Natural killer cell (primary cell): ENCODE data around the gene KLHL15. TPM values are rescaled to one million over a fixed set of nuclear protein-coding genes. Genes with fewer than 3 reads are reported as not detected.
"Not testable (repeated sequence)": the region's sequence is repeated elsewhere in the genome, so short reads cannot be mapped to it uniquely, and the experiment has no call there.

Experiments used
- ATAC-seq, 3 donors: fragments of 150-1000 bp in 2 of 3; fragments of 200-7000 bp in 1 of 3; cut with Tn5 transposase; 1 replicate in 1 of 3; 2 replicates in 2 of 3; pipeline ENCODE4 v1.10.0; 2021; ENCODE audit warnings: mild to moderate bottlenecking in 2 of 3, moderate library complexity in 2 of 3
- DNase-seq, 2 donors: peaks; one replicate each; pipeline versions ENCODE4 v3.0.0 to v3.0.0-alpha.2; 2013 to 2021; ENCODE audit warnings: mixed read lengths in 1 of 2
- H3K27ac ChIP-seq: one replicate; pipeline ENCODE4 v1.5.1; 2013; ENCODE audit warnings: mild to moderate bottlenecking, low read length
- H3K27me3 ChIP-seq: one replicate; pipeline ENCODE4 v1.6.1; 2013; ENCODE audit warnings: low read length; ENCODE audit not compliant: control insufficient read depth, insufficient read depth
- H3K36me3 ChIP-seq: one replicate; pipeline ENCODE4 v1.6.1; 2013; ENCODE audit warnings: low read length; ENCODE audit not compliant: control insufficient read depth, insufficient read depth
- H3K4me1 ChIP-seq: one replicate; pipeline ENCODE4 v1.6.1; 2013; ENCODE audit warnings: low read length; ENCODE audit not compliant: control insufficient read depth, insufficient read depth
- H3K4me3 ChIP-seq: one replicate; pipeline ENCODE4 v1.5.1; 2013; ENCODE audit warnings: low read length
- H3K9me3 ChIP-seq: one replicate; pipeline ENCODE4 v1.6.1; 2013; ENCODE audit warnings: low read length; ENCODE audit not compliant: control insufficient read depth, insufficient read depth
- H3K27ac Mint-ChIP-seq, 2 donors: one replicate each; pipeline ENCODE4 v1.8.0; 2022; ENCODE audit warnings: mild to moderate bottlenecking in 2 of 2, mixed read lengths in 2 of 2, moderate library complexity in 1 of 2
- H3K27me3 Mint-ChIP-seq, 2 donors: one replicate each; pipeline ENCODE4 v1.8.0; 2022; ENCODE audit warnings: low read depth in 2 of 2, mixed read lengths in 2 of 2
- H3K36me3 Mint-ChIP-seq: one replicate; pipeline ENCODE4 v1.8.0; 2022; ENCODE audit warnings: mixed read lengths
- H3K4me1 Mint-ChIP-seq, 2 donors: one replicate each; pipeline ENCODE4 v1.8.0; 2022; ENCODE audit warnings: mixed read lengths in 2 of 2
- H3K4me3 Mint-ChIP-seq: one replicate; pipeline ENCODE4 v1.8.0; 2022; ENCODE audit warnings: mild to moderate bottlenecking, moderate library complexity, mixed read lengths
- H3K9me3 Mint-ChIP-seq, 2 donors: one replicate each; pipeline ENCODE4 v1.8.0; 2022; ENCODE audit warnings: mixed read lengths in 2 of 2
- WGBS: methylation state at CpG from one replicate; pipeline ENCODE4 v1.1.7; 2013; ENCODE audit warnings: missing lambda C conversion rate; ENCODE audit not compliant: insufficient coverage; 5-methylcytosine and 5-hydroxymethylcytosine counted together
- intact Hi-C: fragments of 100-400 bp; cut with micrococcal nuclease; formaldehyde crosslinking; loops from one replicate; pipeline ENCODE4 v1.14.2; 2022
- total RNA-seq, 4 donors: library from RNA; stranded (reverse); fragments of 120-200 nt in 1 of 4; gene quantifications; one replicate each; pipeline versions ENCODE4 v1.2.3 to v1.2.4, GENCODE V29; 2013 to 2022
- TF ChIP-seq, protein P1 (sequence below): fragments of 200-600 bp; IDR thresholded peaks from one replicate; pipeline ENCODE4 v1.8.0; 2022; ENCODE audit warnings: antibody characterized with exemption

KLHL15 gene
- total RNA-seq, 3 donors from 2014 or later (not counting 1 experiment from before 2014, with no cell fraction given) = 17.5 to 29.2 (median 18.6) TPM

DNA sequence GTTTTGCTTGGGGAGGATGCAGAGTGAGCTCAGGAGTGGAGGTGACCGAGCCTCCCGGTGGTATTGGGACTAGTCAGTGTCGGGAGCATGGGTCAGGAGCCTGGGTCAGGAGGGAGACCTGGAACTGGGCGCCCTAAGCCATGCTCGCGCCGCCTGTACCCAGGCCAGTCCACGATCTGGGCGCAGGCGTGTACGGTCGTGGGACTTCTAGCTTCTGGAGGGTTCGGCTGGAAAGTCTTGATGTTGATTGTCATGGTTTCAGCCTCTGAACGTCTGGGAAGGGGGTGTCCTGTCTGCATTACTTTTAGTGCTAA is 28.0 kb upstream of the KLHL15 start:
- Histone ChIP-seq H3K27ac (peak overlapping the region; percentile 93), H3K4me3 (peak overlapping the region; percentile 62), H3K4me1 (peaks cover 6% of the 10 kb centered on the region), H3K9me3 (no peaks in the 10 kb centered on the region), H3K27me3 (no peaks in the 10 kb centered on the region), H3K36me3 (peaks cover 12% of the 10 kb centered on the region)
- Mint-ChIP-seq H3K36me3 (peaks cover 5% of the 10 kb centered on the region), H3K27me3 (no peaks in the 10 kb centered on the region), H3K4me3 (no peak overlapping the region), H3K9me3 (no peaks in the 10 kb centered on the region), H3K4me1 (no peaks in the 10 kb centered on the region), H3K27ac (no peak overlapping the region)
- ATAC-seq = peak; percentile 7 to 18 (median 15)
- TF ChIP-seq, protein P1, sequence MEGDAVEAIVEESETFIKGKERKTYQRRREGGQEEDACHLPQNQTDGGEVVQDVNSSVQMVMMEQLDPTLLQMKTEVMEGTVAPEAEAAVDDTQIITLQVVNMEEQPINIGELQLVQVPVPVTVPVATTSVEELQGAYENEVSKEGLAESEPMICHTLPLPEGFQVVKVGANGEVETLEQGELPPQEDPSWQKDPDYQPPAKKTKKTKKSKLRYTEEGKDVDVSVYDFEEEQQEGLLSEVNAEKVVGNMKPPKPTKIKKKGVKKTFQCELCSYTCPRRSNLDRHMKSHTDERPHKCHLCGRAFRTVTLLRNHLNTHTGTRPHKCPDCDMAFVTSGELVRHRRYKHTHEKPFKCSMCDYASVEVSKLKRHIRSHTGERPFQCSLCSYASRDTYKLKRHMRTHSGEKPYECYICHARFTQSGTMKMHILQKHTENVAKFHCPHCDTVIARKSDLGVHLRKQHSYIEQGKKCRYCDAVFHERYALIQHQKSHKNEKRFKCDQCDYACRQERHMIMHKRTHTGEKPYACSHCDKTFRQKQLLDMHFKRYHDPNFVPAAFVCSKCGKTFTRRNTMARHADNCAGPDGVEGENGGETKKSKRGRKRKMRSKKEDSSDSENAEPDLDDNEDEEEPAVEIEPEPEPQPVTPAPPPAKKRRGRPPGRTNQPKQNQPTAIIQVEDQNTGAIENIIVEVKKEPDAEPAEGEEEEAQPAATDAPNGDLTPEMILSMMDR = no peak
- no peak for DNase-seq
- intact Hi-C loops = loop anchor here (2.0 to 10.0 kb wide), 3 partner anchors 30 to 390 kb away; partner anchors contain the start of genes PRDX4 and ZFX
- 0% methylated on average over 14 of the region's 14 CpGs for WGBS

DNA sequence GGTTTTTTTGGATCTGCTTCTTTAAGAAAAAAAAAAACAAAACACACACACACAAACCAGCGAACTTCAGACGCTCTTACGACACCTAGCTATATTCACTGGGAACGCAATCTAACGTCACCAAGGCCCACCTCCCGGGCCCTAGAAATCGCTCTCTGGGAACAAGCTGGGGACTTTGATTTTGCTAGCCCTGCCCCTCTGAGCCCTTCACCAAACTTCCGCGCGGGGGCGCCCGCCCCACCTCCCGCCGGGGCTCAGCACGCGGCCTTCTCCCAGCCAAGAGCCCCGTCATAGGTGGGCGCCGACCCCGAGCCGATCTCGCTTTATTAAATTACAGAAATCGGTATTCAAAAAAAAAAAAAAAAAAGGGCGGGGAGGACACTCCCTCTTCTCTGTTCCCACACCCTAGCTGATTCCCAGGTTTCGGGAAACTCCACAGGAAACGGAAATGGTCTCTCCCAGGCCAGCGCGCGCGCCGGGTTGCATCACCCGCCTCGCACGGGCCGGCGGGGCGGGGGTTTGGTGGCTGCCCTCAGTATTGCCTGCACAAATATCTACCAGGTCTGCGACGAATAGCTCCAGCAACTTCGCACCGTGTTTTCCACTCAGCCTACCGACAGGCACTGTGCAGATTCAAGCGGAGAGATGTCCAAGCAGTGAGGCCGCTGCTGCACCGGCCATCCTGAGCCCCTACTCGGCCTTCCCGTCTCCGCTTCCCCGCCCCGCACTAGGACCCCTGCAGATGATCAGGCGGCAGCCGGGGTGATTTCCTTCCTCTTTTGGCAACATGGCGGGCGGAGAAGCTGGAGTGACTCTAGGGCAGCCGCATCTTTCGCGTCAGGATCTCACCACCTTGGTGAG is 27.4 kb upstream of the KLHL15 start, which contains the start of gene EIF2S3:
Gene EIF2S3, plus strand, starts transcription at position 775 of the 861 bp plus-strand sequence. Its CDS starts 13 bp downstream, at position 788.
- no peaks in the 10 kb centered on the region for H3K27me3 ChIP-seq
- H3K4me1 ChIP-seq = peaks cover 6% of the 10 kb centered on the region
- WGBS = 0% methylated on average over 52 of the region's 57 CpGs
- peaks cover 11% of the 10 kb centered on the region for H3K36me3 ChIP-seq
- Mint-ChIP-seq H3K4me1 (no peaks in the 10 kb centered on the region), H3K27me3 (no peaks in the 10 kb centered on the region), H3K9me3 (no peaks in the 10 kb centered on the region), H3K36me3 (no peaks in the 10 kb centered on the region), H3K27ac (no peak within 1 kb of the TSS), H3K4me3 (no peak within 1 kb of the TSS)
- H3K4me3 ChIP-seq = peak within 1 kb of the TSS; percentile 62
- peak within 1 kb of the TSS; percentile 93 for H3K27ac ChIP-seq
- intact Hi-C loops = loop anchor here (1.0 to 10.0 kb wide), 6 partner anchors 30 to 390 kb away; partner anchors contain the start of genes ACOT9, CXorf58, PRDX4 and ZFX
- peak; percentile 76 to 91 for DNase-seq
- no peaks in the 10 kb centered on the region for H3K9me3 ChIP-seq
- TF ChIP-seq, protein P1 = peak; percentile 48
- peak; percentile 82 to 94 (median 82) for ATAC-seq

DNA sequence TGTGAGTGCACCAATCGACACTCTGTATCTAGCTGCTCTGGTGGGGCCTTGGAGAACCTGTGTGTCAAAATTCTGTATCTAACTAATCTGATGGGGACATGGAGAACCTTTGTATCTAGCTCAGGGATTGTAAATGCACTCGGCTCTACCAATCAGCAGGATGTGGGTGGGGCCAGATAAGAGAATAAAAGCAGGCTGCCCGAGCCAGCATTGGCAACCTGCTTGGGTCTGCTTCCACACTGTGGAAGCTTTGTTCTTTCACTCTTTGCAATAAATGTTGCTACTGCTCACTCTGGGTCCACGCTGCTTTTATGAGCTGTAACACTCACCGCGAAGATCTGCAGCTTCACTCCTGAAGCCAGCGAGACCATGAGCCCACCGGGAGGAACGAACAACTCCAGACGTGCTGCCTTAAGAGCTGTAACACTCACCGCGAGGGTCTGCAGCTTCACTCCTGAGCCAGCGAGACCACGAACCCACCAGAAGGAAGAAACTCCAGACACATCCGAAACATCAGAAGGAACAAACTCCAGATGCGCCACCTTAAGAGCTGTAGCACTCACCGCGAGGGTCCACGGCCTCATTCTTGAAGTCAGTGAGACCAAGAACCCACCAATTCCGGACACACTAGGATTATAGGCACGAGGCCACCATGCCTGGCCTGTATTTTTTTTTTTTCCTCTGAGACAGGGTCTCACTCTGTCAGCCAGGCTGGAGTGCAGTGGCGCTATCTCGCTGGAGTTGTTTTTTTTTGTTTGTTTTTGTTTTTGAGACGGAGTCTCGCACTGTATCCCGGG is 23.7 kb upstream of the KLHL15 start:
- not testable (repeated sequence) for H3K4me1 Mint-ChIP-seq, H3K9me3 Mint-ChIP-seq, DNase-seq, H3K4me3 ChIP-seq, H3K9me3 ChIP-seq, ATAC-seq, H3K27me3 Mint-ChIP-seq, H3K36me3 Mint-ChIP-seq, H3K27ac ChIP-seq, H3K27ac Mint-ChIP-seq, H3K4me1 ChIP-seq, H3K27me3 ChIP-seq, H3K36me3 ChIP-seq, H3K4me3 Mint-ChIP-seq
- WGBS = 87% methylated on average over 24 of the region's 26 CpGs
- intact Hi-C loops = loop anchor here (10.0 kb wide), 1 partner anchor 386 kb away; the partner anchor contains the start of gene PRDX4

DNA sequence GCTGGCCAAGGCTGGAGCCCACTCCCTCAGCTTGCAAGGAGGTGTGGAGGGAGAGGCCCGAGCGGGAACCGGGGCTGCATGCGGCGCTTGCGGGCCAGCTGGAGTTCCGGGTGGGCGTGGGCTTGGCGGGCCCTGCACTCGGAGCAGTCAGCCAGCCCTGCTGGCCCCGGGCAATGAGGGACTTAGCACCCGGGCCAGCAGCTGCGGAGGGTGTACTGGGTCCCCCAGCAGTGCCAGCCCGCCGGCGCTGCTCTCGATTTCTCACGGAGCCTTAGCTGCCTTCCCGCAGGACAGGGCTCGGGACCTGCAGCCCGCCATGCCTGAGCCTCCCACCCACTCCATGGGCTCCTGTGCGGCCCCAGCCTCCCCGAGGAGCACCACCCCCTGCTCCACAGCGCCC is 22.7 kb upstream of the KLHL15 start:
- not testable (repeated sequence) for DNase-seq, H3K4me1 Mint-ChIP-seq, H3K27ac Mint-ChIP-seq, H3K27me3 Mint-ChIP-seq, H3K36me3 Mint-ChIP-seq, H3K4me1 ChIP-seq, H3K27ac ChIP-seq, H3K4me3 Mint-ChIP-seq, H3K36me3 ChIP-seq, H3K27me3 ChIP-seq, ATAC-seq, H3K9me3 ChIP-seq, H3K4me3 ChIP-seq, H3K9me3 Mint-ChIP-seq
- intact Hi-C loops = loop anchor here (10.0 kb wide), 1 partner anchor 385 kb away; the partner anchor contains the start of gene PRDX4
- WGBS = 96% methylated on average over 23 of the region's 24 CpGs

DNA sequence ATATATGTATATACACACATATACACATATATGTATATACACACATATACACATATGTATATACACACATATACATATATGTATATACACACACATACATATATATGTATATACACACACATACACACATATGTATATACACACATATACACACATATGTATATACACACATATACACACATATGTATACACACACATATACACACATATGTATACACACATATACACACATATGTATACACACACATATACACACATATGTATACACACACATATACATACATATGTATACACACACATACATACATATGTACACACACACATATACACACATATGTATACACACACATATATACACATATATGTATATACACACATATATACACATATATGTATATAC is 19.1 kb upstream of the KLHL15 start:
- H3K36me3 ChIP-seq, H3K27ac Mint-ChIP-seq, intact Hi-C loops, H3K27ac ChIP-seq, H3K4me3 Mint-ChIP-seq, H3K27me3 ChIP-seq, H3K4me1 ChIP-seq, H3K36me3 Mint-ChIP-seq, DNase-seq, H3K27me3 Mint-ChIP-seq, H3K9me3 Mint-ChIP-seq, H3K4me1 Mint-ChIP-seq, ATAC-seq, H3K9me3 ChIP-seq, H3K4me3 ChIP-seq: not testable (repeated sequence)
